ENCODE results near the gene PCSK7. TPM values are rescaled to one million over a fixed set of nuclear protein-coding genes. Genes with fewer than 3 reads are reported as not detected.
A peak's percentile ranks its signal among the peaks of the same experiment; 100 is the strongest.

The PCSK7 gene
- total RNA-seq, 2 donors from 2014 or later, result 25.3 to 32.8 TPM

- no peaks in the 10 kb centered on the region for H3K27me3 ChIP-seq
- peaks cover 0 to 13% of the 10 kb centered on the region in 2 donors for H3K4me1 ChIP-seq
- no peaks in the 10 kb centered on the region for H3K9me3 ChIP-seq
- H3K27ac ChIP-seq, result no peak overlapping the region
- peak; percentile 5 for DNase-seq (ENCODE audit: low spot score)
- peaks cover 34% of the 10 kb centered on the region for H3K36me3 ChIP-seq
- H3K4me3 ChIP-seq, result no peak overlapping the region
- no peak for TF ChIP-seq CTCF (IDR thresholded peaks at IDR 0.05)
These were observed 6.3 kb upstream of the PCSK7 start for GRCh38 chr11:117238221-117238620.

- peaks cover 24% of the 10 kb centered on the region for H3K36me3 ChIP-seq
- H3K9me3 ChIP-seq, result no peaks in the 10 kb centered on the region
- peak overlapping the region; percentile 97 for H3K27ac ChIP-seq
- DNase-seq (ENCODE audit: low spot score), result peak; percentile 59
- peaks cover 0 to 34% of the 10 kb centered on the region in 2 donors for H3K4me1 ChIP-seq
- TF ChIP-seq CTCF (IDR thresholded peaks at IDR 0.05), result no peak
- no peaks in the 10 kb centered on the region for H3K27me3 ChIP-seq
- peak overlapping the region; percentile 67 to 97 for H3K4me3 ChIP-seq
These were observed 1.1 kb upstream of the PCSK7 start for GRCh38 chr11:117232911-117233409.

- peak; percentile 79 for DNase-seq (ENCODE audit: low spot score)
- Histone ChIP-seq H3K27ac (peak within 1 kb of the TSS; percentile 97), H3K27me3 (no peaks in the 10 kb centered on the region), H3K4me1 (peaks cover 0 to 34% of the 10 kb centered on the region in 2 donors), H3K9me3 (no peaks in the 10 kb centered on the region), H3K36me3 (peaks cover 30% of the 10 kb centered on the region), H3K4me3 (peak within 1 kb of the TSS; percentile 67 to 97)
- TF ChIP-seq CTCF (IDR thresholded peaks at IDR 0.05), result peak; percentile 91 to 98
These were observed 412 bp upstream of the PCSK7 start, which contains the start of gene RNF214 for GRCh38 chr11:117232092-117232878. Gene RNF214, plus strand, starts transcription at chr11:117232671. Its CDS starts 1,602 bp downstream, at chr11:117234273.

GRCh38 chr11:117230999-117231841, 653 bp downstream of the PCSK7 start:
- H3K27ac ChIP-seq, result peak overlapping the region; percentile 97
- H3K4me3 ChIP-seq, result peak overlapping the region; percentile 67 to 97
- no peaks in the 10 kb centered on the region for H3K9me3 ChIP-seq
- no peaks in the 10 kb centered on the region for H3K27me3 ChIP-seq
- peaks cover 38% of the 10 kb centered on the region for H3K36me3 ChIP-seq
- no peak for DNase-seq (ENCODE audit: low spot score)
- H3K4me1 ChIP-seq, result peaks cover 0 to 34% of the 10 kb centered on the region in 2 donors
- no peak for TF ChIP-seq CTCF (IDR thresholded peaks at IDR 0.05)

- Histone ChIP-seq H3K27ac (no peak overlapping the region), H3K27me3 (no peaks in the 10 kb centered on the region), H3K9me3 (no peaks in the 10 kb centered on the region), H3K4me1 (peaks cover 0 to 34% of the 10 kb centered on the region in 2 donors), H3K36me3 (peaks cover 43% of the 10 kb centered on the region), H3K4me3 (no peak overlapping the region)
- no peak for TF ChIP-seq CTCF (IDR thresholded peaks at IDR 0.05)
- peak; percentile 47 for DNase-seq (ENCODE audit: low spot score)
These were observed 1.4 kb downstream of the PCSK7 start for GRCh38 chr11:117230286-117230961.

Measured in right atrium auricular region (tissue), 2 donors.